GM18873 (cell line): ENCODE results near the gene NPFF.

ENCODE experiments used
- ATAC-seq: cut with Tn5 transposase; IDR thresholded peaks from one replicate; pipeline ENCODE4 v1.9.1; 2021; ENCODE audit warnings: mild to moderate bottlenecking, moderate library complexity, moderate number of reproducible peaks; ENCODE audit not compliant: unreplicated experiment, low FRiP score

Gene NPFF

GRCh38 chr12:53479331-53479730 lies 28.0 kb downstream of the NPFF start:
- ATAC-seq = no peak

- ATAC-seq = no peak
These were observed 28.4 kb downstream of the NPFF start for GRCh38 chr12:53478865-53479264.

GRCh38 chr12:53476769-53477209 lies 30.5 kb downstream of the NPFF start:
- ATAC-seq = no peak

- no peak for ATAC-seq
These were observed 32.5 kb downstream of the NPFF start for GRCh38 chr12:53474819-53475218.

- no peak for ATAC-seq
These were observed 33.2 kb downstream of the NPFF start for GRCh38 chr12:53474077-53474476.

GRCh38 chr12:53472056-53472582 lies 35.2 kb downstream of the NPFF start:
- ATAC-seq = no peak

GRCh38 chr12:53468282-53468681 lies 39.0 kb downstream of the NPFF start:
- ATAC-seq = no peak

GRCh38 chr12:53467880-53468279 lies 39.4 kb downstream of the NPFF start:
- no peak for ATAC-seq

GRCh38 chr12:53467082-53467481 lies 40.2 kb downstream of the NPFF start:
- ATAC-seq = no peak

- no peak for ATAC-seq
These were observed 40.6 kb downstream of the NPFF start for GRCh38 chr12:53466640-53467039.

- no peak for ATAC-seq
These were observed 41.6 kb downstream of the NPFF start for GRCh38 chr12:53465679-53466078.

GRCh38 chr12:53464685-53465418 lies 42.4 kb downstream of the NPFF start:
- ATAC-seq = no peak

GRCh38 chr12:53463802-53464560 lies 43.3 kb downstream of the NPFF start:
- ATAC-seq = no peak

- ATAC-seq = no peak
These were observed 44.3 kb downstream of the NPFF start for GRCh38 chr12:53462935-53463334.

- ATAC-seq = no peak
These were observed 45.7 kb downstream of the NPFF start for GRCh38 chr12:53461591-53461990.

GRCh38 chr12:53461059-53461458 lies 46.2 kb downstream of the NPFF start:
- no peak for ATAC-seq

GRCh38 chr12:53459097-53459496 lies 48.2 kb downstream of the NPFF start:
- no peak for ATAC-seq
